Thoracic aorta (tissue), 2 donors: Measurements from ENCODE around the gene SNX20. TPM values are rescaled to one million over a fixed set of nuclear protein-coding genes. Genes with fewer than 3 reads are reported as not detected.

Experiments
- ATAC-seq: fragments of 150-250 bp; one replicate; pipeline ENCODE4 v1.8.0; 2017; ENCODE audit warnings: low read depth; ENCODE audit not compliant: insufficient number of reproducible peaks, low FRiP score
- DNase-seq: peaks from one replicate; pipeline ENCODE4 v3.0.0-alpha.2; 2020; ENCODE audit warnings: low spot score
- H3K27ac ChIP-seq, 2 donors: fragments of 200-600 bp; sonication (generic); 1 replicate in 1 of 2; 2 replicates in 1 of 2; pipeline ENCODE4 v1.5.1; 2016; ENCODE audit warnings: mild to moderate bottlenecking in 2 of 2, moderate library complexity in 2 of 2
- H3K27me3 ChIP-seq: fragments of 200-600 bp; sonication (generic); replicated peaks from 2 replicates; pipeline ENCODE4 v1.6.0; 2016; ENCODE audit warnings: mild to moderate bottlenecking; ENCODE audit not compliant: insufficient read depth
- H3K36me3 ChIP-seq: fragments of 200-600 bp; sonication (generic); one replicate; pipeline ENCODE4 v1.5.1; 2016
- H3K4me1 ChIP-seq, 2 donors: fragments of 200-600 bp; sonication (generic); 1 replicate in 1 of 2; 2 replicates in 1 of 2; pipeline versions ENCODE4 v1.5.1 to v1.6.0; 2016; ENCODE audit warnings: low read depth in 2 of 2, mild to moderate bottlenecking in 1 of 2; ENCODE audit not compliant: control insufficient read depth in 1 of 2
- H3K4me3 ChIP-seq: fragments of 200-600 bp; sonication (generic); 2 replicates; pipeline ENCODE4 v1.5.1; 2016; ENCODE audit warnings: mild to moderate bottlenecking
- H3K9me3 ChIP-seq: fragments of 200-600 bp; sonication (generic); 2 replicates; pipeline ENCODE4 v1.5.1; 2016
- CTCF ChIP-seq: fragments of 200-600 bp; sonication (generic); IDR thresholded peaks from one replicate; pipeline ENCODE4 v1.5.1; 2019; ENCODE audit warnings: antibody characterized with exemption
- total RNA-seq, 2 donors: library from RNA; depleted of rRNA; stranded (reverse); fragments of >200 nt; gene quantifications; one replicate each; pipeline versions ENCODE4 v1.1.0 to v1.2.3, GENCODE V29; 2016

The SNX20 gene
- total RNA-seq, 2 donors from 2014 or later = 3.3 to 4.6 TPM

- no peak for TF ChIP-seq CTCF
- Histone ChIP-seq H3K27me3 (no peaks in the 10 kb centered on the region), H3K4me3 (no peak overlapping the region), H3K36me3 (no peaks in the 10 kb centered on the region), H3K27ac (no peak overlapping the region), H3K9me3 (no peaks in the 10 kb centered on the region), H3K4me1 (peaks cover 5 to 36% of the 10 kb centered on the region in 2 donors)
- ATAC-seq (no peak), DNase-seq (no peak)
Measured at GRCh38 chr16:50664270-50664669, 16.8 kb downstream of the SNX20 start.

DNA sequence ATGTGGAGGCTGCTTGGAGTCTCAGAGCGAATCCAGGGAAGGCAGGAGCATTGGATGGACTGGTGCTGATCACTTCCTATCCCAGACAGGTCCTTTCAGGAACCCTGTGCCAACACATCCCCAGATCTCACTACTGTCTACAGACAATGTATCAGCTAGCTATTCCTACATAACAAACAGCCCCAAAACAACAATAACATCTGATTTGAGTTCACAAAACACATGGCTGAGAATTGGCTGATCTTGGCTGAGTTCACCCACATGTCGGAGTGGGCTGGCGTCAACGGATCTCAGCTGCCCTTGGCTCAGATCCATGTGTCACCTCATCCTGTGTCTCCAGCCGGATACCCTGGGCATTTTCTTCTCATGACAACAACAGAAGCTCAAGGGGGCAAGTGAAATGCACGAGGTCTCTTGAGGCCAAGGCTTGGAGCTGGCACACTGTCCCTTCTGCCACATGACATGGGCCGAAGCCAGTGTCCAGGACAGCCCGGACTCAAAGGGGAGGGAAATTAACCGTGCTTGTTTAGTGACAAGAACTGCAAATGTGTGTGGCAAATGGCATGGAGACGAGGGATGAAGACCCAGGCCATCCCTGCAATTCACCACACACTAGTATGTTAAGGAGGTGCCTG lies 18.7 kb downstream of the SNX20 start:
- ATAC-seq = no peak
- TF ChIP-seq CTCF = no peak
- H3K4me1 ChIP-seq = peaks cover 0 to 24% of the 10 kb centered on the region in 2 donors
- peak overlapping the region in 1 of 2 donors; percentile 26 for H3K27ac ChIP-seq
- no peaks in the 10 kb centered on the region for H3K36me3 ChIP-seq
- no peaks in the 10 kb centered on the region for H3K9me3 ChIP-seq
- H3K4me3 ChIP-seq = no peak overlapping the region
- no peak for DNase-seq
- no peaks in the 10 kb centered on the region for H3K27me3 ChIP-seq

DNA sequence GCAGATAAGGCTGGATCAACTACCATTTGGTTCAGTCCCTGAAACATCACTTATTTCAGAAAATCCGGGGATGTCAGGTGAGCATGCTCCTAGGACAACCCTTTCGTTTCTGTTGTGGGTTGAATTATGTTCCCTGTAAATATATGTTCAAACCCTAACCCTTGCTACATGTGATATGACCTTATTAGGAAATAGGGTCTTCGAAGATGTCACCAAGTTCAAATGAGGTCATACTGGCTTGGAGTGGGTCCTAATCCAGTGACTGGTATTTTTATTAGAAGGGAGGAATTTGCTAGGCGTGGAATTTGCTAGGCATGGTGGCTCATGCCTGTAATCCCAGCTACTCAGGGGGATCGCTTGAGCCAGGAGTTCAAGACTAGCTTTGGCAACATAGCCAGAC lies 21.3 kb downstream of the SNX20 start:
- H3K27me3 ChIP-seq = no peaks in the 10 kb centered on the region
- peaks cover 0 to 20% of the 10 kb centered on the region in 2 donors for H3K4me1 ChIP-seq
- TF ChIP-seq CTCF = no peak
- no peaks in the 10 kb centered on the region for H3K9me3 ChIP-seq
- no peaks in the 10 kb centered on the region for H3K36me3 ChIP-seq
- ATAC-seq (no peak), DNase-seq (no peak)
- H3K4me3 ChIP-seq = no peak overlapping the region
- H3K27ac ChIP-seq = no peak overlapping the region

DNA sequence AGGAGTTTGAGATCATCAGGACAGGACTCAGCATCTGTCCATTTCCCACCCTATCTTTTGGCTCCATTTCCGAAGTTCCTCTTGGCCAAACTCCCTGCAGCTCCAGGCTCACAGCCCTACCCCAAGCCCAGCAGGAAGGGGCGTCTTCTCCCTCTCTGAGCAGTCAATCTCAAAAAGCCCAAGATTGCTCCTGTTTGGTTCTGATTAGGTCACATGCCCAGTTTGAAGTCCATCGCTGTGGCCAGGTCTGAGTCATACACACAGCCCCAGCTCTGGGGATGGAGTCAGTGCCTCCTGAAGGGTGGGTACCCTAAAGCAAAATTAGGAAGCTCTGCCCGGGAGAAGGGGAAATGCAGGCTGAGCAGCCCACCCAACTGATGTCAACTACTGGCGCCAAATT lies 23.9 kb downstream of the SNX20 start:
- ATAC-seq = no peak
- peaks cover 0 to 11% of the 10 kb centered on the region in 2 donors for H3K4me1 ChIP-seq
- H3K27ac ChIP-seq = no peak overlapping the region
- no peaks in the 10 kb centered on the region for H3K9me3 ChIP-seq
- no peak for DNase-seq
- H3K27me3 ChIP-seq = no peaks in the 10 kb centered on the region
- TF ChIP-seq CTCF = no peak
- H3K36me3 ChIP-seq = no peaks in the 10 kb centered on the region
- H3K4me3 ChIP-seq = no peak overlapping the region

GRCh38 chr16:50655558-50656055 lies 25.5 kb downstream of the SNX20 start:
- ATAC-seq (no peak), DNase-seq (no peak)
- no peaks in the 10 kb centered on the region for H3K9me3 ChIP-seq
- H3K27me3 ChIP-seq = no peaks in the 10 kb centered on the region
- TF ChIP-seq CTCF = no peak
- no peaks in the 10 kb centered on the region for H3K36me3 ChIP-seq
- no peak overlapping the region for H3K27ac ChIP-seq
- no peaks in the 10 kb centered on the region for H3K4me1 ChIP-seq
- no peak overlapping the region for H3K4me3 ChIP-seq
